Left cardiac atrium (tissue), 4 donors: ENCODE data around the gene SNAPC2. TPM values are rescaled to one million over a fixed set of nuclear protein-coding genes. Genes with fewer than 3 reads are reported as not detected.

ENCODE experiments used
- ATAC-seq, 2 donors: fragments of 200-7000 bp; cut with Tn5 transposase; one replicate each; pipeline ENCODE4 v1.9.1; 2020; ENCODE audit warnings: mild to moderate bottlenecking in 2 of 2, moderate library complexity in 2 of 2
- DNase-seq: peaks from one replicate; pipeline ENCODE4 v3.0.0-alpha.2; 2020
- intact Hi-C, 2 donors: fragments of 100-400 bp; cut with DNase I; formaldehyde crosslinking; loops; one replicate each; pipeline versions ENCODE4 v1.14.1 to v1.15.1; 2022 to 2023
- total RNA-seq, 2 donors: library from RNA; stranded (reverse); fragmentation: NEBNext Ultra II Directional; extraction: Animal tissue kit (Norgen Biotek cat#: 25700); gene quantifications; one replicate each; pipeline ENCODE4 v1.2.1, GENCODE V29; 2021
- donor health status: DM: no; HTN: yes; CAD: no.
- donor health status: DM: no; HTN: yes; CAD: no; lungs with severe emphysema.
- donor health status: DM: yes; HTN: yes; CAD: no.
- donor health status: Dilated cardiomyopathy.

The SNAPC2 gene
- total RNA-seq, 2 donors from 2014 or later = 9.6 to 13.9 TPM

- intact Hi-C loops = no loop called here
- ATAC-seq = no peak
- DNase-seq = no peak
Observed at GRCh38 chr19:7907122-7907521, 13.0 kb upstream of the SNAPC2 start.

GRCh38 chr19:7907544-7907943, 12.6 kb upstream of the SNAPC2 start:
- intact Hi-C loops = no loop called here
- ATAC-seq (no peak), DNase-seq (no peak)

DNA sequence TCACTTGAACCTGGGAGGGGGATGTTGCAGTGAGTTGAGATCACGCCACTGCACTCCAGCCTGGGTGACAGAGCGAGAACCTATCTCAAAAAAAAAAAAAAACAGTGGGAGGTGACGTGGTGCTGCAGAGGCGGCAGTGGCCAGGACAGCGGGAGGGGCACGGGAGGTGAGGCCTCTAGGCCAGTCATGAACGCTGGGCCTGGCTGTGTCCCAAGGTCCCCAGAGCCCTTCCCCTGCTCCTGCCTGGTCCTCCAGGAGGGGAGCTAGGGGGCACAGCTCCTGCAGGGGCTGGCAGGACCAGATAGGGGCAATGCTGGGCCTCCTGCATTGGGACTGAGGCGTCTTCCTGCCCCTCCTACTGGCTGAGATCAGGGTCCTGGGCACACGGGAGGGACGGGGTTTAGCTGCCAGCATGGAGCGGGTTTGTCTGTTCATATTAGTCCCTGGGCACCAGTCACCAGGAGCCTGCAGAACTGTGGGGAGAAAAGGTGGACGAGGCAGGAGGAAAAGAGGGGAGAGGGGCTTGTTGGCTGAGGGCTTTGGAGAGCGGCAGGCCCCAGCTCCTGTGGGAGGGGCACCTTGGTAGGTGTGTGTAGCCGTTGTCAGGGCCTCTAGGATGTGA, 11.9 kb upstream of the SNAPC2 start:
- ATAC-seq = no peak
- DNase-seq = no peak
- intact Hi-C loops = no loop called here

DNA sequence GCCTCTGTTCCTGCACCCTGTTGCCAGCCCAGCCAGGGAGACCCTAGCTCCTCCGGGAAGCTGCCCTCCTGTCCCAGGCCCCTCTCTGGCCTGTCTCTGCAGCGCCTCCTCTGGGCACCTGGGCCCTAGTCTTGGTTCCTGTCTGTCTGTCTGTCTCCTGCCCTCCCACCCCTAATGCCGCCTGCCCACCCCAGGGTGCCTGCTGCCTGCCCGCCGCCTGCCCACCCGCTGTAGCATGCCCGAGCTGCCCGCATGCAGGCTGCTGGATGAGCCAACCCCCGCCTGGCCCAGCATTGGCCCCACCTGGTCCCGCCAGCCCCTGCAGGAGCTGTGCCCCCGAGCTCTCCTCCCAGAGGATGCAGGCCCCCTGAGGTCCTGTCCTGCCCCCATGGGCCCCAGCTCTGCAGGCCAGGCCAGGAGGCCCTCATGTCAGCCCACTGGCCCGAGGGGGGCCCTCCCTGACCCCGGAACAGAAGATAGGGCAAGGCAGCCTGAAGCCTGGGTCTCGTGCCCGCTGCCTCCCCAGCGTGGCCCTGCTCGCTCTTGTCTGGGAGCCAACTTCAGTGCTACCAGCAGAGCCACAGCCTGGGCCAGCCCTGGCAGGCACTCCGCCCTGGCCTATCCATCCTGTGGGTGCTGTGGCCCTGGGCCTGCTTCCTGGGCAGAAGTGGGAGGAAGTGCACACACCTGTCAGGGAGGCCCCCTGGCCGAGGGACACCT, 11.2 kb upstream of the SNAPC2 start:
- intact Hi-C loops = no loop called here
- no peak for ATAC-seq
- DNase-seq = no peak

GRCh38 chr19:7909471-7910067, 10.6 kb upstream of the SNAPC2 start:
- DNase-seq = no peak
- intact Hi-C loops = no loop called here
- no peak for ATAC-seq

GRCh38 chr19:7910321-7911161, 9.6 kb upstream of the SNAPC2 start:
- DNase-seq (no peak), ATAC-seq (no peak)

GRCh38 chr19:7911508-7912143, 8.5 kb upstream of the SNAPC2 start:
- DNase-seq (no peak), ATAC-seq (no peak)
- intact Hi-C loops = no loop called here

More at GRCh38 chr19:7910321-7911161, 9.6 kb upstream of the SNAPC2 start:
- intact Hi-C loops = no loop called here

DNA sequence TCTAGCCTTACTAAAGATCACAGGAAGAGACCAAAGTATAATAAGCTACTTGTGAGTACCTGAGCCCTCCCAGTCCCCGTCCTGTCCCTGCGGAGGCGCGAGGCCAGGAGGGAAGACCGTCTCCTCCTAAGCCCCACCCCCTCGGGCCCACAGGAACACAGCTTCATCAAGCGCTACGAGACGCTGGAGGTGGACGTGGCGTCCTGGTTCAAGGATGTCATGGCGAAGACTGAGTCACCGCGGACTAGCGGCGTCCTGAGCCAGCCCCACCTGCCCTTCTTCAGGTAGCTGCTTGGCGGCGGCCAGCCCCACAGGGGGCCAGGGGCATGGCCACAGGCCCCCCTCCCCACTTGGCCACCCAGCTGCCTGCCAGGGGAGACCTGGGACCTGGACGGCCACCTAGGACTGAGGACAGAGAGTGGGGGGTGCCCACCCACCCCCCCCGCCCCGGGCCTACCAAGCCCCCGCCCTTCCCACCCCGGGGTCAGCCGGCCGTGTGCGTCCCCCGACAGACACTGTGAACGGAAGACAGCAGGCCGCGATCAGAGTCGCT, 7.9 kb upstream of the SNAPC2 start:
- intact Hi-C loops = no loop called here
- ATAC-seq = no peak
- no peak for DNase-seq

- DNase-seq (no peak), ATAC-seq (no peak)
- intact Hi-C loops = no loop called here
Observed at GRCh38 chr19:7912697-7913564, 7.2 kb upstream of the SNAPC2 start.

DNA sequence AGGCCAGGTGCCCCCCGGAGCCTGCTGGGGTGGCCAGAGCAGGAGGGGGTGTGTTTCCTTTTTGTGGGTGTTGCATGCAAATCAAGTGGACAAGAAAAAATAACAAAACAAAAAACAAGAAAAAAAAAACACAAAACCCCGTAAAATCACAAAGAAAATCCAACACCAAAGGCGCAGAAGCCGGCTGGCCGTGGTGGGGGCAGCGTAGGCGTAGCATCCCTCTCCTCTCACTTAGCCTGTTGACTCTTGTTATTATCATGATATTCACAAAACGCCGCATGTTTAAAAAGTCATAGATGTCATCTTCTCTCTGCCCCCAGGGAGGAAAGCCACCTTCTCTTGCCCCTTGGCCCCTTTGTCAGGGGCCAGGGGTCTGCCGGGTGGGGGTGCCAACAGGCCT, 6.5 kb upstream of the SNAPC2 start:
- DNase-seq = no peak
- intact Hi-C loops = no loop called here
- no peak for ATAC-seq

GRCh38 chr19:7914099-7914498, 6.0 kb upstream of the SNAPC2 start:
- ATAC-seq = no peak
- DNase-seq = no peak
- intact Hi-C loops = no loop called here

DNA sequence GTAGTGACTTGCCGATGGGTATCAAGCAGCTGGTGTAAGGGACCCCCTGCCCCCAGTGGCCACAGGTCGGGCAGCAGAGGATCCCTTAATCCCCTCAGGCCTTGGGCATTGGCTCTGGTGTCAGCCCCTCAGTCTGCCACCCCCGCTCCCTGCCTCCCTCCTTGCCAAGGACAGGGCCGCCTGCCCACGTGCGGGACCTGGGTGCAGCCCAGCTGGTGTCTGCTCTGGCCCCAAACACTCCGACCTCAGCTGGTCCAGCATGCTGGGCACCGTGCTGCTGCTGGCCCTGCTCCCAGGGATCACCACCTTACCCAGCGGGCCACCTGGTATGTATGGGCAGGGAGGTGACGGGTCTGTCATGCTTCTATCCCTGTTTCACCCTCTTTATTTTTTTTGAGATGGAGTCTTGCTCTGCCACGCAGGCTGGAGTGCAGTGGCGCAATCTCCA, 5.5 kb upstream of the SNAPC2 start, which contains the start of gene TGFBR3L:
Gene TGFBR3L (plus strand): TSS at position 233 of the 448 bp plus-strand sequence.
- intact Hi-C loops = no loop called here
- ATAC-seq (no peak), DNase-seq (no peak)

DNA sequence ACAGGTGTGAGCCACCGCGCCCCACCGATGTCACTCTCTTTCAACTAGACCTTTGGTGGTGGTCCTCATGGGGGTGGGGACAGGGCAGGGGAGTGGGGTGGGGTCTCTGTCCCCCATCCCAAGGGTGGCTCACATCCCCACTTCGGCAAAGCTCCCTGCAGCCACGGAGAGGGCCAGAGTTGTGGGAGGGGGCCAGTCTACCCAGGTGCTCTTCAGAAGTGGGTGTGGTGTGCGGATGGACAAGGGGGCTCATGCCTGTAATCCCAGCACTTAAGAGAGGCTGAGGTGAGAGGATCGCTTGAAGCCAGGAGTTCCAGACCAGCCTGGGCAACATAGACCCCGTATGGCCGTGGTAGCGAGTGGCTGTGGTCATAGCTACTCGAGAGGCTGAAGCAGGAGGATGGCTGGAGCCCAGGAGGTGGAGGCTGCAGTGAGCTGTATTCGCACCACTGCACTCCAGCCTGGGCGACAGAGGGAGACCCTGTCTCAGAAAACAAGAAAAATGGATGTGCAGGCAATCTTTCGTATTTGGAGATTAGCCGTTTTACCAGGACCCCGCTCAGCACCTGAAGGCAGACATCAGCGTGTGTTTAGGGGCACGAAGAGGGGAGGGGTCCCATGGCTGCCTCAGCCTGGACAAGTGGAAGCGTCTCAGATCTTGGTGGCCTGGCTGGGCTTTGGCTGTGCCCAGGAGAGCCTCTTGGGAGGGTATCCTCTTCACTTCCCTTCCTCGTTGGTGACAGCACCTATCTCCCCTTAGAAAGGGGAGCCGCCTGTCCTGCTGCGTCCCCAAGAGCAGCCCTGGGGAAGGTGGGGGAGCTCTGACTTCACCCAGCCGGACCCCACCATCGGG, 4.7 kb upstream of the SNAPC2 start:
- DNase-seq (no peak), ATAC-seq (no peak)
- intact Hi-C loops = no loop called here

DNA sequence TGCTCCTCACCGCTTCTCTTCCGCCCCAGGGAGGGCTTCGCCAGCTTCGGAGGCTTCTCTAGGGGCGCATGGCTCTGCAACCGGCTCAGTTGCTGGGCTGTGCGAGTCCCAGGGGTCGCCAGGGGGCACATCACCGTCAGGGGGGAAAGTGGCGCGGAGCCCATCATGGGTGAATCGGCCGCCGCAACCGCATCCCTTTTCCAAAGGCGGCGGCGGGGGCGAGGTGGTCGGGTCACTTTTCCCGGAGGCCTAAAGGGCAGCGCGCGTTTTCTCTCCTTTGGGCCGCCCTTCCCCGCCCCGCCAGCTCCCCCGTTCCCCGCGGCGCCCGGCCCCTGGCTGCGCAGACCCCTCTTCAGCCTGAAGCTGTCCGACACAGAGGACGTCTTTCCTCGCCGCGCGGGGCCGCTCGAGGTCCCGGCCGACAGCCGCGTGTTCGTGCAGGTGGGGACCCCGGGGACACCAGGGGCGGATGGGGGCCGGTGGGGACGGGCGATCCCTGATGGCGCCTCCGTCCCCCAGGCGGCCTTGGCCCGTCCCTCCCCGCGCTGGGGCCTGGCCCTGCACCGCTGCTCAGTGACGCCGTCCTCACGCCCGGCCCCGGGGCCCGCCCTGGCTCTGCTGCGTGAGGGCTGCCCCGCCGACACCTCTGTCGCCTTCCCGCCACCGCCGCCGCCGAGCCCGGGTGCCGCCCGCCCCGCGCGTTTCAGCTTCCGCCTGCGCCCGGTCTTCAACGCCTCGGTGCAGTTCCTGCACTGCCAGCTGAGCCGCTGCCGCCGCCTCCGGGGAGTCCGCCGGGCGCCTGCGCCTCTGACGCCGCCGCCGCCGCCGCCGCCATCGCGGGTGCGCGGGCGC, 3.8 kb upstream of the SNAPC2 start:
- ATAC-seq = no peak
- no peak for DNase-seq
- intact Hi-C loops = no loop called here

GRCh38 chr19:7916955-7917266, 3.2 kb upstream of the SNAPC2 start:
- DNase-seq (no peak), ATAC-seq (no peak)
- intact Hi-C loops = no loop called here

DNA sequence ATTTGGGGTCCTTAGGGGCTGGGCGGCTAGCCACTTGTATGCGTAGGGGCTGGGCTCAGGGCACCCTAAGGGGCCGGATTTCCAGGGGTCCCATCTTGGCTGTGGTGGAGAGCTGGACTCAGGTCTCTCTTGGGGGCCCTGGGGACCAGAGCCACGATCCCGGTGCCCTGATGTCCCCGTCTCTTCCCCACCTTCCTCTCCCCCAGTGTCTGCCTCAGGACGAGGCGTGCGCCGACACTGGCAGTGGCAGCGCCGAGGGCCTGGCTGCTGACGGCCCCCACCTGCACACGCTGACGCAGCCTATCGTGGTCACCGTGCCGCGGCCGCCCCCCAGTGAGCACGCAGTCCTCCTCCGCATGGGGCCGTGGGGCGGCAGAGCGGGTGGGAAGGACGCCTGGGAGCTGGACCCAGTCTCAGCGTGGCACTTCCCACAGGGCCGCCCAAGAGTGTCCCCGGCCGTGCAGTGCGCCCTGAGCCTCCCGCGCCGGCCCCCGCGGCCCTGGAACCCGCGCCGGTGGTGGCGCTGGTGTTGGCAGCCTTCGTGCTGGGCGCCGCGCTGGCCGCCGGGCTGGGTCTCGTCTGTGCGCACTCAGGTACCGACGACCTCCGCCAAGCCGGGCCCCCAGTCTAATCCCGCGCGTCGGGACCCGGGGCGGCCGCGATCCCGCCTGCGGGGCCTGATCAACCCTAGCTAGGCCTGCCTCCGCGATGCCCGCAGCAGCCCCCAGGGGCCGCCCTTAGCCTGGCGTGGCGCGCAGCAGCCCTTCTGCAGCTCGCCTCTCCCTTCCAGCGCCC, 2.7 kb upstream of the SNAPC2 start:
- intact Hi-C loops = no loop called here
- DNase-seq (no peak), ATAC-seq (peak; percentile 1 to 14)
